ENCODE data around the gene CEP41. TPM values are rescaled to one million over a fixed set of nuclear protein-coding genes. Genes with fewer than 3 reads are reported as not detected.

CEP41 gene
- polyA plus RNA-seq, 1 donor (not counting 4 experiments of a cell fraction or from before 2014, with no cell fraction given) = 13.4 TPM

DNA sequence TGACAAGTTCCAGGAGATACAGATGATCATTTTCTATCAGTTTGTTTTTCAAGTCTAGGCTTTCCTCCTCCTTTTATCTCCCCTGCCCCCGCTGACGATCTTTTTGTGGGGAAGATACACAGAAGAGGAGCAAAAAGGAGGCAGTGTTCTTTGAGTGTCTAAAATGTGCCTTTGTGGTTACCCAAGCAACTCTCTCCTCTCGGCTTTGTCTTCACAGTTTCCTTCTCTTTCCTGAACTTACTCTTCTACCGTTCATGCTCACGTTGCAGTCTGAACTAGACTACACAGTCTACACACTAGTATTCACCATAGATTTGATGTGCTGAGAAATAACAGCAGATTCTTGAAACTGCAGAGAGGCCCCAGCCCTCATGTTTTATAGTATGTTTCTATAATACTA lies 23.6 kb downstream of the CEP41 start:
- TF ChIP-seq EZH2 (IDR thresholded peaks at IDR 0.05; ENCODE audit: low read length) = no peak
- H2AFZ ChIP-seq (ENCODE audit: control insufficient read depth, low read length) = no peak overlapping the region
- H3K79me2 ChIP-seq (ENCODE audit: control insufficient read depth, insufficient read depth, low read length) = no peaks in the 10 kb centered on the region
- DNase-seq (ENCODE audit: low read depth, low spot score) (no peak), FAIRE-seq (peak; percentile 61)
- dilution Hi-C loops (cut with MboI; ENCODE audit: extremely low pct_ligation_motif_present, low sequenced_read_pairs) = no loop called here
- H3K36me3 ChIP-seq (ENCODE audit: control insufficient read depth in 2 of 2, extremely low read depth in 1 of 2, insufficient read depth in 2 of 2, low read length in 2 of 2) = no peaks in the 10 kb centered on the region
- H4K20me1 ChIP-seq (ENCODE audit: control insufficient read depth, extremely low read depth, insufficient read depth, low read length) = no peaks in the 10 kb centered on the region
- H3K4me3 ChIP-seq (ENCODE audit: control insufficient read depth in 2 of 3, extremely low read depth in 1 of 3, insufficient read depth in 2 of 3, low read depth in 1 of 3, low read length in 3 of 3) = no peak overlapping the region
- H3K4me1 ChIP-seq (ENCODE audit: control insufficient read depth, extremely low read depth, insufficient read depth, low read length) = peaks cover 26% of the 10 kb centered on the region
- no peak overlapping the region for H3K27ac ChIP-seq (ENCODE audit: control insufficient read depth, insufficient read depth, low read length)
- no peaks in the 10 kb centered on the region for H3K9me3 ChIP-seq (ENCODE audit: control insufficient read depth, low read depth, low read length)
- H3K9me1 ChIP-seq (ENCODE audit: control insufficient read depth, extremely low read depth, insufficient read depth, low read length) = no peaks in the 10 kb centered on the region
- H3K4me2 ChIP-seq (ENCODE audit: control insufficient read depth, extremely low read depth, insufficient read depth, low read depth, low read length) = no peak overlapping the region
- H3K27me3 ChIP-seq (ENCODE audit: control insufficient read depth, extremely low read depth, insufficient read depth, low read length) = no peaks in the 10 kb centered on the region
- H3K9ac ChIP-seq (ENCODE audit: control insufficient read depth, extremely low read depth, insufficient read depth, low read length) = no peak overlapping the region

DNA sequence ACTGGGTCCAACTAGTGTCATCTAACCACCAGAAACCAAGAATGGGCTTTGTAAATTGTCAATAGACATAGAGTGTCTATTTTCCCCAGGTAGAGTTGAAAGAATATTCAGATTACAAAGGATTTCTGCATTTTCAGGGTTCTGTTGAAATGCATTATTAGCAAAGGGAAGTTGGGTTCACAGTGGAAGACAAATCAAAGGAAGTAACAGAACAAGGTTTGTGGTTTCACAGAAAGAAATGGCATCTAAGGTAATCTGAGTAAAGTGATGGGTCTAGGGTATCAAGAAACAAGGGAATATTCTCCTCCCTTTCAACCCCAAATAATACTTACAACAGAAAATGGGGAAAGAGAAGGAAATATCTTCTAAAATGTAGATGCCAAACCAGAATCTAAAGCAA lies 25.8 kb downstream of the CEP41 start:
- no peaks in the 10 kb centered on the region for H4K20me1 ChIP-seq (ENCODE audit: control insufficient read depth, extremely low read depth, insufficient read depth, low read length)
- no peak overlapping the region for H3K4me3 ChIP-seq (ENCODE audit: control insufficient read depth in 2 of 3, extremely low read depth in 1 of 3, insufficient read depth in 2 of 3, low read depth in 1 of 3, low read length in 3 of 3)
- no peaks in the 10 kb centered on the region for H3K79me2 ChIP-seq (ENCODE audit: control insufficient read depth, insufficient read depth, low read length)
- DNase-seq (ENCODE audit: low read depth, low spot score) (no peak), FAIRE-seq (no peak)
- H3K27me3 ChIP-seq (ENCODE audit: control insufficient read depth, extremely low read depth, insufficient read depth, low read length) = no peaks in the 10 kb centered on the region
- H3K4me1 ChIP-seq (ENCODE audit: control insufficient read depth, extremely low read depth, insufficient read depth, low read length) = peaks cover 26% of the 10 kb centered on the region
- dilution Hi-C loops (cut with MboI; ENCODE audit: extremely low pct_ligation_motif_present, low sequenced_read_pairs) = no loop called here
- H2AFZ ChIP-seq (ENCODE audit: control insufficient read depth, low read length) = no peak overlapping the region
- H3K36me3 ChIP-seq (ENCODE audit: control insufficient read depth in 2 of 2, extremely low read depth in 1 of 2, insufficient read depth in 2 of 2, low read length in 2 of 2) = no peaks in the 10 kb centered on the region
- H3K9me3 ChIP-seq (ENCODE audit: control insufficient read depth, low read depth, low read length) = no peaks in the 10 kb centered on the region
- H3K4me2 ChIP-seq (ENCODE audit: control insufficient read depth, extremely low read depth, insufficient read depth, low read depth, low read length) = no peak overlapping the region
- no peaks in the 10 kb centered on the region for H3K9me1 ChIP-seq (ENCODE audit: control insufficient read depth, extremely low read depth, insufficient read depth, low read length)
- no peak for TF ChIP-seq EZH2 (IDR thresholded peaks at IDR 0.05; ENCODE audit: low read length)
- TF ChIP-seq CTCF (optimal IDR thresholded peaks at IDR 0.05 in 1 of 3, IDR thresholded peaks at IDR 0.05 in 1 of 3, conservative IDR thresholded peaks at IDR 0.05 in 1 of 3; ENCODE audit: extremely low read depth in 1 of 3, insufficient read depth in 2 of 3, low read length in 3 of 3) = no peak
- H3K27ac ChIP-seq (ENCODE audit: control insufficient read depth, insufficient read depth, low read length) = no peak overlapping the region
- no peak overlapping the region for H3K9ac ChIP-seq (ENCODE audit: control insufficient read depth, extremely low read depth, insufficient read depth, low read length)

DNA sequence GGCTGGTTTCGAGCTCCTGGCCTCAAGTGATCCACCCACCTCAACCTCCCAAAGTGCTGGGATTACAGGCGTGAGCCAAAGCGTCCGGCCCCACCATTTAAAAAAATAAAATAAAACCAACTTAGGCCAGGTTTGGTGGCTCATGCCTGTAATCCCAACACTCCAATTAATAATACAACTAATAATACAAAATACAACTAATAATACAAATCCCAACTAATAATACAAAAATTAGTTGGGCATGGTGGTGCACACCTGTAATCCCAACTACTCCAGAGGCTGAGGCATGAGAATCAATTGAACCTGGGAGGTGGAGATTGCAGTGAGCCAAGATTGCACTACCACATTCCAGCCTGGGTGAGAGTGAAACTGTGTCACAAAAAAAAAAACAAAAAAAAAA lies 27.6 kb downstream of the CEP41 start:
- H3K79me2 ChIP-seq (ENCODE audit: control insufficient read depth, insufficient read depth, low read length) = no peaks in the 10 kb centered on the region
- H3K36me3 ChIP-seq (ENCODE audit: control insufficient read depth in 2 of 2, extremely low read depth in 1 of 2, insufficient read depth in 2 of 2, low read length in 2 of 2) = no peaks in the 10 kb centered on the region
- no peak overlapping the region for H3K4me3 ChIP-seq (ENCODE audit: control insufficient read depth in 2 of 3, extremely low read depth in 1 of 3, insufficient read depth in 2 of 3, low read depth in 1 of 3, low read length in 3 of 3)
- FAIRE-seq (no peak), DNase-seq (ENCODE audit: low read depth, low spot score) (no peak)
- H2AFZ ChIP-seq (ENCODE audit: control insufficient read depth, low read length) = no peak overlapping the region
- no peak overlapping the region for H3K27ac ChIP-seq (ENCODE audit: control insufficient read depth, insufficient read depth, low read length)
- peaks cover 10% of the 10 kb centered on the region for H3K4me1 ChIP-seq (ENCODE audit: control insufficient read depth, extremely low read depth, insufficient read depth, low read length)
- H3K9ac ChIP-seq (ENCODE audit: control insufficient read depth, extremely low read depth, insufficient read depth, low read length) = no peak overlapping the region
- no peak for TF ChIP-seq CTCF (optimal IDR thresholded peaks at IDR 0.05 in 1 of 3, IDR thresholded peaks at IDR 0.05 in 1 of 3, conservative IDR thresholded peaks at IDR 0.05 in 1 of 3; ENCODE audit: extremely low read depth in 1 of 3, insufficient read depth in 2 of 3, low read length in 3 of 3)
- TF ChIP-seq EZH2 (IDR thresholded peaks at IDR 0.05; ENCODE audit: low read length) = no peak
- no peaks in the 10 kb centered on the region for H3K27me3 ChIP-seq (ENCODE audit: control insufficient read depth, extremely low read depth, insufficient read depth, low read length)
- H3K9me3 ChIP-seq (ENCODE audit: control insufficient read depth, low read depth, low read length) = no peaks in the 10 kb centered on the region
- H3K9me1 ChIP-seq (ENCODE audit: control insufficient read depth, extremely low read depth, insufficient read depth, low read length) = no peaks in the 10 kb centered on the region
- dilution Hi-C loops (cut with MboI; ENCODE audit: extremely low pct_ligation_motif_present, low sequenced_read_pairs) = no loop called here
- H3K4me2 ChIP-seq (ENCODE audit: control insufficient read depth, extremely low read depth, insufficient read depth, low read depth, low read length) = no peak overlapping the region
- no peaks in the 10 kb centered on the region for H4K20me1 ChIP-seq (ENCODE audit: control insufficient read depth, extremely low read depth, insufficient read depth, low read length)
